ENCODE data around the gene TNRC6B. TPM values are rescaled to one million over a fixed set of nuclear protein-coding genes. Genes with fewer than 3 reads are reported as not detected.

TNRC6B gene
- total and polyA plus RNA-seq, 2 of the 13 experiments (the other 11 are each of a cell fraction or from before 2014, with no cell fraction given) = 8.9 to 13.2 TPM

DNA sequence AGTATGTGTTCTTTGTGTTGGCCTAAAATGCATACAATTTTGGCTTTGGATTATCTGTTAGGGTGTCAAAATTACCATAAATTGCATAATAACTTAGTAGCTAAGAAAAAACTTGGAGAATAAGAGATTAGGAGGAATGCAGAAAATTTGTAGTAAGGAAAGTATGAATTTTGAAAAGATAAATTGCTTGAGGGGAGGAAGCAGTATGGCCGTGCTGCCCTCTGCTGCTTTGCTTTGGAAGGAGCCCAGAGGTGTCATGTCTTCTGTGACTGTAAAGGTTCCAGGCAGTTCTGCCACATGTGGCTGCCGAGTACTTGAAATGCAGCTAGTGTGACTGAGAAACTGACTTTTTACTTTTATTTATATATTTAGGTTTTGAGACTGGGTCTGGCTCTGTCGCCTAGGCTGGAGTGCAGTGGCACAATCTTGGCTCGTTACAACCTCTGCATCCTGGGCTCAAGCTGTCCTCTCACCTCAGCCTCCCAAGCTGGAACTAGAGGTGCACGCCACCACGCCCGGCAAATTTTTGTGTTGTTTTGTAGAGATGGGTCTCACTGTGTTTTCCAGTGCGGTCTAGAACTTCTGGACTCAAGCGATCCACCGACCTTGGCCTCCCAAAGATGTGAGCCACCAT lies 170.4 kb downstream of the TNRC6B start (continued):
- TF ChIP-seq, protein P1, sequence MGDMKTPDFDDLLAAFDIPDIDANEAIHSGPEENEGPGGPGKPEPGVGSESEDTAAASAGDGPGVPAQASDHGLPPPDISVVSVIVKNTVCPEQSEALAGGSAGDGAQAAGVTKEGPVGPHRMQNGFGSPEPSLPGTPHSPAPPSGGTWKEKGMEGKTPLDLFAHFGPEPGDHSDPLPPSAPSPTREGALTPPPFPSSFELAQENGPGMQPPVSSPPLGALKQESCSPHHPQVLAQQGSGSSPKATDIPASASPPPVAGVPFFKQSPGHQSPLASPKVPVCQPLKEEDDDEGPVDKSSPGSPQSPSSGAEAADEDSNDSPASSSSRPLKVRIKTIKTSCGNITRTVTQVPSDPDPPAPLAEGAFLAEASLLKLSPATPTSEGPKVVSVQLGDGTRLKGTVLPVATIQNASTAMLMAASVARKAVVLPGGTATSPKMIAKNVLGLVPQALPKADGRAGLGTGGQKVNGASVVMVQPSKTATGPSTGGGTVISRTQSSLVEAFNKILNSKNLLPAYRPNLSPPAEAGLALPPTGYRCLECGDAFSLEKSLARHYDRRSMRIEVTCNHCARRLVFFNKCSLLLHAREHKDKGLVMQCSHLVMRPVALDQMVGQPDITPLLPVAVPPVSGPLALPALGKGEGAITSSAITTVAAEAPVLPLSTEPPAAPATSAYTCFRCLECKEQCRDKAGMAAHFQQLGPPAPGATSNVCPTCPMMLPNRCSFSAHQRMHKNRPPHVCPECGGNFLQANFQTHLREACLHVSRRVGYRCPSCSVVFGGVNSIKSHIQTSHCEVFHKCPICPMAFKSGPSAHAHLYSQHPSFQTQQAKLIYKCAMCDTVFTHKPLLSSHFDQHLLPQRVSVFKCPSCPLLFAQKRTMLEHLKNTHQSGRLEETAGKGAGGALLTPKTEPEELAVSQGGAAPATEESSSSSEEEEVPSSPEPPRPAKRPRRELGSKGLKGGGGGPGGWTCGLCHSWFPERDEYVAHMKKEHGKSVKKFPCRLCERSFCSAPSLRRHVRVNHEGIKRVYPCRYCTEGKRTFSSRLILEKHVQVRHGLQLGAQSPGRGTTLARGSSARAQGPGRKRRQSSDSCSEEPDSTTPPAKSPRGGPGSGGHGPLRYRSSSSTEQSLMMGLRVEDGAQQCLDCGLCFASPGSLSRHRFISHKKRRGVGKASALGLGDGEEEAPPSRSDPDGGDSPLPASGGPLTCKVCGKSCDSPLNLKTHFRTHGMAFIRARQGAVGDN (CRISPR knock-in tag; IDR thresholded peaks at IDR 0.05) = 0 out of 2 replicates have a peak, but pooled peaks have one; percentile 12
- TF ChIP-seq SAP130 (CRISPR knock-in tag; IDR thresholded peaks at IDR 0.05; ENCODE audit: low read depth) = peak; percentile 42; the same call in 1 of the 2 replicates
- TF ChIP-seq AGO2 (optimal IDR thresholded peaks at IDR 0.05; ENCODE audit: low read depth, low read length) = peak; percentile 24
- TF ChIP-seq RAD21 (CRISPR knock-in tag; IDR thresholded peaks at IDR 0.05) = peak; percentile 38; the same call in 1 of the 2 replicates

DNA sequence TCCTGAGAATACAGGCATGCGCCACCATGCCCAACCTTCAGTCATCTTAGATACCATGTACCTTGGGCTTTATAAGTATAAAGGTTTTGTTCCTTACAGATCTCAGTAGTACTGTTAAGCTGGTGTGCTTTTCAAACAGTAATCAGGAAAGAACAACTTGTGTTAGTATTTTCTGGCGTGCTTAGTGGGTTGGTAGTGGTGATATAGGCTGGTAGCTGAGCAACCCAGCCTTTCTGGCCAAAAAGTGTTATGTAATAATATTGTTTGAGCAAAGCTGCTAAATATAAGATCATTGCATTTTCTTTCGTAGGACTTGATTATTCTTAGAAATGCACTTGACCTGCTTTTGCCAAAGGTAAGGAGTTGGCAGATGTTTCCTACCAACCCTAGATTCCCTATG lies 175.0 kb downstream of the TNRC6B start:
- FAIRE-seq (no peak), ATAC-seq (no peak), DNase-seq (ENCODE audit: low spot score) (no peak)
- no peak for TF ChIP-seq ZNF75D (CRISPR knock-in tag; IDR thresholded peaks at IDR 0.05; ENCODE audit: borderline replicate concordance)
- TF ChIP-seq ZNF629 (CRISPR knock-in tag; conservative IDR thresholded peaks at IDR 0.05) = no peak
- 0 out of 2 replicates have a peak, but pooled peaks have one; percentile 16 for TF ChIP-seq RBFOX2 (IDR thresholded peaks at IDR 0.05; ENCODE audit: low read depth, low read length)
- TF ChIP-seq ZIK1 (CRISPR knock-in tag; IDR thresholded peaks at IDR 0.05; ENCODE audit: borderline replicate concordance, low read depth) = no peak
- no peak for TF ChIP-seq IRF2 (CRISPR knock-in tag; IDR thresholded peaks at IDR 0.05)
- Histone ChIP-seq H3K4me2 (ENCODE audit: low read depth, low read length) (no peak overlapping the region), H2AFZ (ENCODE audit: low read length) (no peak overlapping the region), H3K36me3 (replicated peaks in 1 of 2; ENCODE audit: control insufficient read depth in 1 of 2, insufficient read depth in 2 of 2, low read length in 2 of 2) (peaks cover 15 to 61% of the 10 kb centered on the region in 2 experiments), H3K4me1 (ENCODE audit: insufficient read depth, low read length) (peaks cover 28% of the 10 kb centered on the region), H3K9me3 (ENCODE audit: low read length) (no peaks in the 10 kb centered on the region), H3K79me2 (ENCODE audit: insufficient read depth, low read length) (peaks cover 19% of the 10 kb centered on the region), H3K9ac (ENCODE audit: insufficient read depth, low read depth, low read length) (no peak overlapping the region), H3K27me3 (ENCODE audit: control insufficient read depth in 1 of 2, insufficient read depth in 2 of 2, low read length in 2 of 2) (no peaks in the 10 kb centered on the region), H3K4me3 (replicated peaks in 1 of 3; ENCODE audit: insufficient read depth in 1 of 3, low read depth in 2 of 3, low read length in 3 of 3) (no peak overlapping the region), H3K27ac (ENCODE audit: extremely low read length, insufficient read depth, low read length) (no peak overlapping the region), H4K20me1 (ENCODE audit: insufficient read depth, low read length) (peaks cover 11% of the 10 kb centered on the region; the same call in 1 of the 2 replicates)
- WGBS (ENCODE audit: low lambda C conversion rate) = 100% methylated on average over 3 of the region's 3 CpGs
- BruUV-seq (replicated peaks) = no TSS peak
- POLR2A ChIA-PET = no interaction called here
- intact Hi-C loops (cut with micrococcal nuclease; ENCODE audit: unreplicated experiment) = no loop called here
- CTCF ChIA-PET (ENCODE audit: low intra/inter-chr PET ratio, low total read pairs) = no interaction called here
- in situ Hi-C loops (cut with HindIII; ENCODE audit: extremely low pct_ligation_motif_present, low pct_unique_long_range_greater_than_20kb) = no loop called here
